ENCODE measurements around the gene SPOCD1.

DNA sequence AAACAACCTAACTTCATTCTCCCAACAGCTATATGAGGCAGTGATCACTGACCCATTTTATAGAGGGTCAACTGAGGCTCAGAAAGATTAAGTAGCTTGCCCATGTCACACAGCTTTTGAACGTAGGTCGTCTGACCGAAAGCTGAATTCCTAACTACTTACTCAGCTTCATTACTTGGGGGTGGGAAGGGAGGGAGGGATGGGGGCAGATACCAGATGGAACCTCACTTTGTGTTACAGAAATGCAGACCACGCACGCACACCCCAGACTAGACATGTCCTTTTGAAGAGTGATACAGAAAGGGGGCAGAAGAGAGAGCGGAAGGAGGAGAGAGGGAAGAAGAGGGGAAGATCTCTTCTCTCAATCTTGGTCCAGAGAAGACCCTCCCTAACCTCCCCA, 53.9 kb downstream of the SPOCD1 start:
- TF ChIP-seq POLR2A (IDR thresholded peaks at IDR 0.05) = no peak
- TF ChIP-seq, protein P1, sequence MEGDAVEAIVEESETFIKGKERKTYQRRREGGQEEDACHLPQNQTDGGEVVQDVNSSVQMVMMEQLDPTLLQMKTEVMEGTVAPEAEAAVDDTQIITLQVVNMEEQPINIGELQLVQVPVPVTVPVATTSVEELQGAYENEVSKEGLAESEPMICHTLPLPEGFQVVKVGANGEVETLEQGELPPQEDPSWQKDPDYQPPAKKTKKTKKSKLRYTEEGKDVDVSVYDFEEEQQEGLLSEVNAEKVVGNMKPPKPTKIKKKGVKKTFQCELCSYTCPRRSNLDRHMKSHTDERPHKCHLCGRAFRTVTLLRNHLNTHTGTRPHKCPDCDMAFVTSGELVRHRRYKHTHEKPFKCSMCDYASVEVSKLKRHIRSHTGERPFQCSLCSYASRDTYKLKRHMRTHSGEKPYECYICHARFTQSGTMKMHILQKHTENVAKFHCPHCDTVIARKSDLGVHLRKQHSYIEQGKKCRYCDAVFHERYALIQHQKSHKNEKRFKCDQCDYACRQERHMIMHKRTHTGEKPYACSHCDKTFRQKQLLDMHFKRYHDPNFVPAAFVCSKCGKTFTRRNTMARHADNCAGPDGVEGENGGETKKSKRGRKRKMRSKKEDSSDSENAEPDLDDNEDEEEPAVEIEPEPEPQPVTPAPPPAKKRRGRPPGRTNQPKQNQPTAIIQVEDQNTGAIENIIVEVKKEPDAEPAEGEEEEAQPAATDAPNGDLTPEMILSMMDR (IDR thresholded peaks at IDR 0.05) = no peak
- TF ChIP-seq POLR2AphosphoS5 (IDR thresholded peaks at IDR 0.05) = no peak

All from prostate gland (tissue), 2 donors.